ENCODE measurements around the gene MAP3K14.

DNA sequence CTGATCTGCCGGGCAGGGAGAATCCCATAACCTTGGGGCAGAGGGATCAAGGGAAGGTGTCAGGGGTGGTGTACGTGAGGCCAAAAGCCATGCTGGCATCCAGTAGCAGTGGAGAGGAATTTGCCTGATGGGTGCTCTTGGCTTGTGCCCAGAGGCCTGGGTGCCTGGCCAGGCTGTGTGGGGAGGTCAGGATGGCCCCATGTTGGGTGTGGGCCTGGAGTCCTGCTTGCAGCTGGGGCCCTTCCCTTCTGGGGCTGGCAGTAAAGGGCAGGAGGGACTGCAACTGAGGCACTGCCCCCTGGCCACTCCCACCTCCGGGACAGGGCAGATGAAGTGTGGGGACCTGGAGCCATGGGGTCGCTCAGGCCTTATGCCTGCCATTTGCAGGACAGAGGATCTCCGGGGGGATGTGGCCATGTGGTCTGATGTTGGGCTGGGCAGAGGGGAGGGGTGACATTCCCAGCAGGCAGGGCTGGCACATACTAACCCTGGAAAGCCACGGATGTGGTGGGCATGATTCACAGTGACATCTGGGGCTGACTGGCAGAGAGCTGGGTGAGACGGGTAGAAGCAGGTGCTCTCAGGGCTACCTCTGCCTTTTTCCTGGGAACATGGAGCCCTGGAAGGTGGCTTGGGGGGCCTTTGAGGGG, 91.6 kb downstream of the MAP3K14 start:
- no peak for TF ChIP-seq POLR2A (IDR thresholded peaks at IDR 0.05; ENCODE audit: low read length)
- TF ChIP-seq GATA1 (IDR thresholded peaks at IDR 0.05; ENCODE audit: low read depth, low read length), result no peak
